HG02884 (cell line): ENCODE results near the gene SEC23A.

Source experiments
- ATAC-seq: cut with Tn5 transposase; IDR thresholded peaks from one replicate; pipeline ENCODE4 v1.9.1; 2021; ENCODE audit warnings: mild to moderate bottlenecking, moderate library complexity; ENCODE audit not compliant: unreplicated experiment

Gene SEC23A

DNA sequence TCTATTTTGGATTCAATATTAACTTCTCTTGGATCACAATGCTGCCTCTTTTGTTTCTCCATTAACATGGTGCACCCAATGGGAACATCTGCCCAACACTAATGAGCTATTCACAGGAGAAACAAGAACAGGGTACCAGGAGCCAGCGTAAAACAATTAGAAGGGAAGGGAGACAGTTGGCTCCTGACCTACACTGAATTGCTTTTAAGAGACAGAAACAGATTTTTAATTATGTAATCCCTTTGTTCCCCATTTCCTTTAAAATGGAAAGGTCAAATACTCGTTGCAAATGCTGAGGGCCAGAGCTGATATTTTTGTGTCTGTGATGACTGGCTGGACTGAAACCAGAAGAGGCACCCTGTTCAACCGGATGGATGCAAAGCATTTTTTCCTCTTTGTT, 108.3 kb downstream of the SEC23A start:
- ATAC-seq: no peak

DNA sequence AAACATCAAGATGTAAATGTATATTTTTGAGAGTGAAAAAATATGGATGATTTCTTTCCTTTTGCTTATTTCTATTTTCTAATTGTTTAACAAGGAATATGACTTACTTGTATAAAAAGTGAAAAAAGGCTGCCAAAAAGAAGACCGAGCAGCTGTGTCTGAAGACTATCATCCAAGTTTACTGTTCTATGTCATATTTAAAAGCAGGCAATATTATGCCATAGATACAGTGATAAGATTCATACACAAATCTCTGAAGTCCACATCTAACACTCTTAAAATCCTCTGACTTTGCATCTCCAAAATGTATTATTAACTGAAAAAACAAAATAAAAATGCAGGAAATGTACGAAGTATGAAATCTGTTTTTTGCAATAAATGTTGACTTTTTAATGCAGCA, 109.1 kb downstream of the SEC23A start:
- ATAC-seq: no peak

DNA sequence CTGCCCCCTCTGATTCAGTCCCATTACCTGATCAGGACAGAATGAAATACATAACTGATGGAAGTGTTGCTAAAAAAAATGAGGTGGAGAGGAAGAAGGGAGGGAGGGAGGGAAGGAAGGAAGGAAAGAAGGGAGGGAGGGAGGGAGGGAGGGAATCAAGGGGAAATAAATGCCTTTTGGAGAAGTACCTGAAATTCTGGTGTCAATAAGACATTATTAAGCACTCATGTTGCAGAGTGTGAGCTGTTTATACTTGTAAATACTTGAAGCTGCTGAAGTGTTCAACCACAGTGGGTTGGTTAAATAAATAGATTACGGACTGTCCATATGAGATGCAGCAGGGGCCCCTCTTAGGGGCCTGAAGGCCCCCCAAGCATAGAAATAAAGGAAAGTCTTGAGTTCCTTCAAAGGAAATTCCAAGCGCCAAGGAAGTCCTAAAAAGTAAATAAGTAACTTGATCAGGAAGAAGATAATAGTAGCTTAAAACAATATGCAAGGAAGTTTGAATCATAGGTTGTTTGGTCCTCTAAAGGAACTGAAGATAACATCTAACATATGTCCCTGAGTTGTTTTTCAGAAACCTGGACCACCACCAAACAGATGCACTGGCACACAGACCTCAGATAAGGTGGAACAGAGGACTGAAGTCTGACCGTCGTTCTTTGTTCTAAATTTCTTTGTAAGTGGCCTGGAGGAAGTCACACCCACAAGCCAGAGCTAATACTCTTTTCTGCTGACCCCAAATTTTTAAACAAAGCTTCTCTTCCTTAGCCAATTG, 110.8 kb downstream of the SEC23A start:
- no peak for ATAC-seq

DNA sequence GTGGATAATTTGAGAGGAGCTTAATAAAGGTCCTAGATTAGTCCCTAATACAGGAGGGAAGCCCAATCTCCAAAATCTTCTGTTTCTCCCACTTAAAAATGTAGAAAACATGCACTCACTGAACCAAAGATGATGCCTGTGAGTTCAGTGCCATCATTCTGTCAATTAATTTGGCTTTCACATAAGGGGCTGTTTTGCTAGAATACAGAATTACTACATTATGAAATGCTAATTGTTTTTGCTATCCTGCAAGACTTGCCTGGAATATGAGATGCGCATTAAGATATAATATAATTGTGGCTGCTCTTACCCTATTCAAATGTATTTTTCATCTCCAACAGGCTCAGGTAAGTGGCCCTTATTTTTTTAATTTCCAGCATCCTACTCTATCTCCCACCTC, 111.7 kb downstream of the SEC23A start:
- no peak for ATAC-seq

DNA sequence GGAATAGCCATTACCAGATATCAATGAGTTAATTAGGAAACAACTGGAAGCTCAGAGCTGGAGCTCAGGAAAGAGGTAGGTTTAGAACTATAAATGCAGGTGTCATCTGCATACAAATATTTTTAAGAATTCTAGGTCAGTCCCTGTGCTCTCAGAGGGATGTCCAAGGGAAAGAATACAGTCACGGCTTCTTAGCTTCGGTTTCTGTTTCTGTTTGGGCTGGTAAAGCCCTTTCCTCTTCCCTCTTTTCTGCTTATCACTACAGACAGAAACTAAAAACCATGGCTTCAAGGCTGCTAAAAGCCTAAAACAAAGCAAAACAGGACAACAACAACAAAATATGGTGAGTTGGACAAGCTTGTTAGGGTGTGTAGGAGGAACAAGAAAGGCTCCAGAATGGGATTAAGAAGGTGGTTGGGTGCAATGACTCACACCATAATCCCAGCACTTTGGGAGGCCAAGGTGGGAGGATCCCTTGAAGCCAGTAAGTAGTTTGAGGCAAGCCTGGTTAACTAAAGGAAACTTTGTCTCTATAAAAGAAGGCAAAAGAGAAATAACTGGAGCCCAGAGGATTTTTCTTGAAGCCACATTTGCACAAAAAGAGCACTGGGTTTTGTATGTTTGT, 113.0 kb downstream of the SEC23A start:
- peak; percentile 84 for ATAC-seq

DNA sequence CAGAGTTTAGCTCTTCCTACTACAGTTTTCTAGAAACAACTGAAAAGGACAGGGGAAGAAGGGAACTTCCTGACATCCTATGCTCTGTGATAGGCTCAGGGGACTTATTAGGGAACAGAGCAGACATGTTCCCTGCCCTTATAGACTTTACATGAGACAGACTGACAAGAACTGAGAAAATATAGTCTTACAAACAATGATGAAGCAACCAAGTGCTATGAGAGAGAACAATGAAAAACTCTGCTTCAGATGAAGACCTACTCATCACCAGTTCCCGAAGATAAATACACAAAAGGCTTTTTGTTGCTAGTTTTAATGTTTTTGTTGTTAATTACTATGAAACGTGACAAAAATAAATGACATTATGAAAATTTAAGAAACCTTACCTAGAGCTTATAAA, 115.3 kb downstream of the SEC23A start:
- ATAC-seq: no peak

DNA sequence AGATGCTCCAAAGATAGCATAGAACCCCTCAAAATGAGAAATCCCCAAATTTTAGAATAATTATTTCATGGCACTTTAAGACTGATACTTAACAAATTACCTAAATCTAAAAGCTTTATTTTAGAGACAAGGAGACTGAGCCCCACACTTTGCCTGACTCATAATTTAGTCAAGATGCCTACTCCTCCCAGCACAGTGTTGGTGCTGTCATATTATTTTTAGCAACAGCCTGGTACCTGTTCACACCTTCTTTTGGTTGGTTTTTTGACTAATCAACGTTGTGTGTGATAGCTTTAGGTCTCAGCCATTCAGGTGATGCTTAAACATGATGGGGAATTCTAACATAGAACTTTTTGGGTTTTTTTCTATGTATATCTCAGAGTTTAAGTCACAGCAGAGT, 120.2 kb downstream of the SEC23A start:
- ATAC-seq: no peak

DNA sequence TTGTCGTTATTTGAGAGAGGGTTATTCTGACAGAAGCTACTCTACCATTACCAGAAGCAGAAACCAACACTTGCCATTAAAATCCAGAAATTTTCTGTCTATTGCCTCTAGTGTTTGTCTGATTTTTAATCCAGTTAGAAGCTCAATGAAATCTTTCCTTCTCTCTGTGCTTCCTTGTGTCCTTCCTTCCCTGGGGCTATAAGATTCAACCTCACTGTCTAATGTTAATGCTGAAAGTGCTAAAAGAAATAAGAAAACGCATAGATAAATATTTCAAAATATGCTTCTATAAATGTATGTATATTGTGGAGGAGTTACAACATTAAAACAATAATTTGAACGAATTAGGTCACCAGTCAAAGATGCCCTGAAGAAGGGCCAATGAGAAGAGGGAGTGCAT, 120.8 kb downstream of the SEC23A start:
- no peak for ATAC-seq
